DMS53 (cell line): ENCODE results near the gene PRIMPOL.
A peak's percentile ranks its signal among the peaks of the same experiment; 100 is the strongest.
"Not testable (repeated sequence)": the region's sequence is repeated elsewhere in the genome, so short reads cannot be mapped to it uniquely, and the experiment has no call there.

Experiments used
- DNase-seq: peaks from one replicate; lab custom pipeline; 2025; lab: John Stamatoyannopoulos, UW

The PRIMPOL gene

GRCh38 chr4:184649026-184649970, at the start of gene PRIMPOL, which contains the start of gene CASP3:
Gene PRIMPOL, plus strand, starts transcription at chr4:184649738. Its CDS starts 7,403 bp downstream, at chr4:184657141.
Gene CASP3, minus strand, starts transcription at chr4:184649447. Its CDS starts 10,994 bp downstream, at chr4:184638453.
- peak; percentile 96 for DNase-seq

DNA sequence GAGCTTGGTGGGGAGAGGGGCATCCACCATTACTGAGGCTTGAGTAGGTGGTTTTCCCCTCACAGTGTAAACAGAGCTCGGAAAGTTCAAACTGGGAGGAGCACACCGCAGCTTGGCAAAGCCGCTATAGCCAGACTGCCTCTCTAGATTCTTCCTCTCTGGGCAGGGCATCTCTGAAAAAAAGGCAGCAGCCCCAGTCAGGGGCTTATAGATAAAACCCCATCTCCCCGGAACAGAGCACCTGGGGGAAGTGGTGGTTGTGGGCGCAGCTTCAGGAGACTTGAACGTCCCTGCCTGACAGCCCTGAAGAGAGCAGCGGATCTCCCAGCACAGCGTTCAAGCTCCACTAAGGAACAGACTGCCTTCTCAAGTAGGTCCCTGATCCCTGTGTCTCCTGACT, 48.6 kb upstream of the PRIMPOL start:
- not testable (repeated sequence) for DNase-seq

DNA sequence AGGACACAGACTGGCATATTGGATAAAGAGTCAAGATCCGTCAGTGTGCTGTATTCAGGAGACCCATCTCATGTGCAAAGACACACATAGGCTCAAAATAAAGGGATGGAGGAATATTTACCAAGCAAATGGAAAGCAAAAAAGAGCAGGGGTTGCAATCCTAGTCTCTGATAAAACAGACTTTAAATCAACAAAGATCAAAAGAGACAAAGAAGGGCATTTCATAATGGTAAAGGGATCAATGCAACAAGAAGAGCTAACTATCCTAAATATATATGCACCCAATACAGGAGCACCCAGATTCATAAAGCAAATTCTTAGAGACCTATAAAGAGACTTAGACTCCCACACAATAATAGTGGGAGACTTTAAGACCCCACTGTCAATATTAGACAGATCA, 46.7 kb upstream of the PRIMPOL start:
- DNase-seq, result not testable (repeated sequence)

DNA sequence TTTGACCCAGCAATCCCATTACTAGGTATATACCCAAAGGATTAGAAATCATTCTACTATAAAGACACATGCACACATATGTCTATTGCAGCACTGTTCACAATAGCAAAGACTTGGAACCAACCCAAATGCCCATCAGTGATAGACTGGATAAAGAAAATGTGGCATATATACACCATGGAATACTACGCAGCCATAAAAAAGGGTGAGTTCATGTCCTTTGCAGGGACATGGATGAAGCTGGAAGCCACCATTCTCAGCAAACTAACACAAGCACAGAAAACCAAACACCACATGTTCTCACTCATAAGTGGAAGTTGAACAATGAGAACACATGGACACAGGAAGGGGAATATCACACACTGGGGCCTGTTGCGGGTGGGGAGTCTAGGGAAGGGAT, 42.1 kb upstream of the PRIMPOL start:
- DNase-seq, result not testable (repeated sequence)

GRCh38 chr4:184612074-184612473, 37.5 kb upstream of the PRIMPOL start:
- no peak for DNase-seq

DNA sequence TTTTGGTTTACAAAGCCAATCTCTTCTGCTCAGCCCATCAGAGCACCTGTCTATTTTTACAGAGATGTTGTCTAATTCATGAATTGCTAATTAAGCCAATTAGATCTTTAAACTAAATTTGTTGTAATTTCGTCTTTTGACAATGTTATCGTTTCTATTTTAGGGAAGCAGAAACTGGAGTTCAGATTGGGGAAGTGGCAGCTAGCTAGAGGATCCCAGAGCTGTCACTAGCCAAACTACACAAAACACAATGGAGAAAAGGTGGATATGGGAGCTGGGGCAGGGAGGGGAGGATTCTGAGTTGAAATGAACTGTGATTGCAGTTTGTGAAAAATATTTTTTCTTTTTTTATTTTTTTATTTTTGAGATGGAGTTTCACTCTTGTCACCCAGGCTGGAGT, 36.1 kb upstream of the PRIMPOL start:
- DNase-seq, result no peak

DNA sequence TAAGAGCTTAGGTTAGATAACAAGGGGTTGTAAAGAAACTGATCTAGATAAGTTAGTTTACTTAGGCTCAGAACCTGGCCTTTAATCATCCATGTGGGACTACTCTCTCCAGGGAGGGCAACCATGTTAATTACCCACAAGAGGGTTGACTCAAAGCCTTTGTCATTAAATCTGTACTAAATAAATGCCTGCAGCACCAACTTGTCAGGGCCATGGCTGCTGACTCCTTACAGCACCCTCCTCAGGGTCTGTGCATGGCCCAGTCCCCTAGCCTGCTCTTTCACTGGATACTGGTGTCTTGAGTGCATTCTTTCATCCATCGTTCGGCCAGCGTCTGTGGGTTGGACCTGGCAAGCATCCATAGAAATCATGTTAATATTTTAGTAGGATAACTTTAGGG, 35.0 kb upstream of the PRIMPOL start:
- DNase-seq, result no peak

DNA sequence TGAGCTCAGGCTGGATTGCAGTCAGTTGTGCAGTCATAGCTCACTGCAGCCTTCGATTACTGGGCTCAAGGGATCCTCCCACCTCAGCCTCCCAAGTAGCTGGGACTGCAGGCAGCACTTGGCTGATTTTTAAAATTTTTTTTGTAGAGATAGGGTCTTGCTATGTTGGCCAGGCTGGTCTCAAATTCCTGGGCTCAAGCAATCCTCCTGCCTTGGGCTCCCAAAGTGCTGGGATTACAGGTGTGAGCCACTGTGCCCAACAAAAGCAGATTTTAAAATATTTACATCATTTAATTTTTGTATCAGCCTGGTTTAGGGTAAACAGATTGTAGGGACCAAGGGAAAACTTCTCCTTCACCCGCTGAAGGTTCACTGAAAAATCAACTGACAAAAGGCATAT, 33.4 kb upstream of the PRIMPOL start:
- not testable (repeated sequence) for DNase-seq

DNA sequence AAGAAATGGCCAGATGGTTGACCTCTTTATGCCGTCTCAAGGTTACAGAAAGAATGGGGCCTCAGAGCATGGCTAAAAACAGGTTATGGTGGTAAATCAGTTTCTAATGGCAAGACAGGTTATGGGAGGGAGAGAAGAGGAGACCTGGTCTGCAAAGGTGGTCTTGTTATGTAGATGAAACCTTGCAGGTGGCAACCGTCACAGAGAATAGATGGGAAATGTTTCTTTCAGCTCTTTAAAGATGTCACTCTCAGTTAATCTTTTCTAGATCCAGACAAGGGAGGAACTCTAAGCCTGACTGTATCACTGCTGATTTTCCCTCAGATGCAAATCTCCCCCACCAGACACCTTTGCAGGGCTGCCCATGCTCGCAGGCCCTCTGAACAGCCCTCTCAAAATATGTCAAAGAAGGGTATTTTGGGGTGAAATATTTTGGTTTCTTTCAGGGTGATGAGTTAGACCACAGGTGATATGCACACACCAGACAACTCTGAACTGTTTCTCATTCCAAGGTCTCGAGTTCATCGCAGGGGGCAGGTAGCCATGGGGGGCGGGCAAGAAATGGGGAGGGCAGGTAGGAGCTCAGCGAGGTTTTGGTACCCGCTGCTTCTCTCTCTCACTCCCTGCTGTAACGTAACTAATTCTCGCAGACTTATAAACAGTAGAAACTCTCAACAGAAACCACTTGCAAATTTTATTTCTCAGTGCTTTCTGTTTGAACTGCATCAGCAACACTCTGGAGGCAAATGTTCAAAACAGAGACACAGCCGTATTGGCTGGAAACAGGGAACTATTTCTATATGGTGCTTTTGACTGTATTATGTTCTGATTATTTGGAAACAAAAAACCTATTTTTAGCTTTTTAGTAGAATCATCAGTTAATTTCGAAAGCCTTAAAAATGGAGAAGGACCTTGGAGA, 32.6 kb upstream of the PRIMPOL start:
- DNase-seq, result no peak

- no peak for DNase-seq
Measured at GRCh38 chr4:184617600-184618196, 31.8 kb upstream of the PRIMPOL start.

GRCh38 chr4:184620212-184620867, 29.2 kb upstream of the PRIMPOL start:
- DNase-seq, result no peak

- DNase-seq, result no peak
Measured at GRCh38 chr4:184621518-184621917, 28.0 kb upstream of the PRIMPOL start.

DNA sequence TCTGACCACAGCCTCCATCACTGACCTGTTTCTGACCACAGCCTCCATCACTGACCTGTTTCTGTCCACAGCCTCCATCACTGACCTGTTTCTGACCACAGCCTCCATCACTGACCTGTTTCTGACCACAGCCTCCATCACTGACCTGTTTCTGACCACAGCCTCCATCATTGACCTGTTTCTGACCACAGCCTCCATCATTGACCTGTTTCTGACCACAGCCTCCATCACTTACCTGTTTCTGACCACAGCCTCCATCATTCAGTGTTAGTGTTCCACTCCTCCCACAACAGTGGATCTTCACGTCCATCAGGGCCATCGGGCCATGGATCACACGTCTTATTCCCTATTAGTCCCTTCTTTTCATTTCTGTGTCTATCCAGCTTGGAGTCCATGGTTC, 25.0 kb upstream of the PRIMPOL start:
- DNase-seq, result not testable (repeated sequence)

DNA sequence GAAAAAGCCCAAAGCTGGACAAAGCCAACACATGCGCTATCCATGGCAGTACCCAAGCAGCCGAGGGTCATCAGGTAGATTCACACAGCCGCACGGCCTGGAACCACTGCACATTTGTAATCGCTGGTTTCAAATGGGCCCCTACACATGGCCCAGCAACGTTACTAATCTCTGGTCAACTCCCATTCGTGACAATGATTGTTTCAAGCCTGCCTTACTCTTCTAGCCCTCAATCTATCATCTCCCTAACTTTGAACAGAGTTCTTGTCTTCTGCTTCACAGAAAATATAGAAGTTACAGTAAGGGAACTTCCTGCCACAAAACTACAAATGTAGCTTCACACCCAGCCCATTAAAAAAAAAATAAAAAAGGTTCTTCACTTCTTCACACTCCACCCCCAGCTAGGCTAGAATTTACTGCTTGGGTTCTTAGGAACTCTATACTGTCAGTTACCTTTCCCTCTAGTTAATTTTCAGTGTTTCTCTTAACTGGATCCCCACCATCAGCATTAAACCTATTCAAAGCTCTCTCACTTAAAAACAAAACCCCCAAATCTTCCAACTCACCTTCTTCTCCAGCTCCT, 24.5 kb upstream of the PRIMPOL start:
- DNase-seq, result no peak

- peak; percentile 8 for DNase-seq
Measured at GRCh38 chr4:184625783-184626596, 23.5 kb upstream of the PRIMPOL start.

DNA sequence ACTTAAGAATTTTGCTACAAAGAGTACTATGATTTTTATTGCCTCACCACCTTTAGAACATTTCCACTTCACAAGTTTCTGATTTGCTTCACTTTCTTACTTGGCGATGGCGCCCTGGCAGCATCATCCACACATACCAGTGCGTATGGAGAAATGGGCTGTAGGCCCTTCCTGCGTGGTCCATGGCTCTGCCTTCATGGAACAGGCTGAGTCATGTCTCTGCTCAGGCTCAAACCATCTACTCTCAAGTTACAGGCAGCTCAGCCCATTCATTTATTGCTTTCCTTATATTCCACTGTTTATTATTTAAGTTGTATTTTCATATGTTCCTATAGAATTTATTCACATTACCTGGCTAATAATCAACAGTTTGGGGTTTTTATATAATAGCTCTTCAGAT, 21.4 kb upstream of the PRIMPOL start:
- no peak for DNase-seq

DNA sequence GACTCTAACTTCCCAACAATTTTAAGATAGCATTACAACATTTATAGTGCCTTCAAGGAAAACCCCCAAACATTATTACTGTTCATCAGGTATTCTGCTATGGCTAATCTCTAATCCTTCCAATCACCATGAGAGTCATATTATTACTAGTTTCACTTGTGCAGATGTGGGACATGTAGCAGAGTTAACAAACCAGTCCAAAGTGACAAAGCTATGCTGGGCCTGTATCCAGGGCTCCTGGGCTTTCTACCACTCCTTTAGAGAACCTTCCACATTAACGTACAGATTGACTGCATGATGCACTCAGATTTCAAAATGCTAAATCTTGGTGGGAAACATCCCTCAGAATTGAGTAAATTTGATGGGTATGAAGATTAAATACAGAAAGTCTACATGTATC, 16.7 kb upstream of the PRIMPOL start:
- DNase-seq, result no peak

GRCh38 chr4:184635381-184635780, 14.2 kb upstream of the PRIMPOL start:
- DNase-seq, result no peak

- DNase-seq, result no peak
Measured at GRCh38 chr4:184636144-184636543, 13.4 kb upstream of the PRIMPOL start.

DNA sequence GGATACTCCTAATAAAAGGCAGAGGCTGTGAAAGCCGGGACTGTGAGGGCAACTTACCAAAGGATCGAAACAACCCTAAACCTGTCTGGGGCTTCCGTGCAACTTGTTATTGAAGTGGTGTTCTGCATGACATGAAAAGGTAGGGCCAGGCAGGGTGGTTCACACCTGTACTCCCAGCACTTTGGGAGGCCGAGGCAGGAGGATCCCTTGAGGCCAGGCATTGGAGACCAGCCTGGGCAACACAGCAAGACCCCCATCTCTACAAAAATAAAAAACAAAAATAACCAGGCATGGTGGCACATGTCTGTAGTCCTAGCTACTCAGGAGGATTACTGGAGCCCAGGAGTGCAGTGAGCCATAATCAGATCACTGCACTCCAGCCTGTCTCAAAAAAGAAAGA, 12.6 kb upstream of the PRIMPOL start:
- no peak for DNase-seq
